Measurements from ENCODE around the gene TNNC2. TPM values are rescaled to one million over a fixed set of nuclear protein-coding genes. Genes with fewer than 3 reads are reported as not detected.
A peak's percentile ranks its signal among the peaks of the same experiment; 100 is the strongest.

The TNNC2 gene
- total RNA-seq, 4 donors from 2014 or later: 2.7 to 3.5 TPM; not detected in 2

GRCh38 chr20:45823949-45824835, 2.9 kb downstream of the TNNC2 start:
- Histone ChIP-seq H3K36me3 (no peaks in the 10 kb centered on the region), H3K9me3 (no peaks in the 10 kb centered on the region), H3K4me3 (peak overlapping the region; percentile 29 to 51 (median 44)), H3K27me3 (no peaks in the 10 kb centered on the region), H3K4me1 (peaks cover 5 to 44% (median 8%) of the 10 kb centered on the region in 4 donors), H3K27ac (peak overlapping the region in 2 of 4 donors; percentile 32 to 74)
- peak; percentile 56 to 84 (median 80) for DNase-seq
- TF ChIP-seq POLR2A (IDR thresholded peaks at IDR 0.05) (no peak), CTCF (IDR thresholded peaks at IDR 0.05) (peak in 4 of 6 experiments; percentile 44 to 72 (median 67))

DNA sequence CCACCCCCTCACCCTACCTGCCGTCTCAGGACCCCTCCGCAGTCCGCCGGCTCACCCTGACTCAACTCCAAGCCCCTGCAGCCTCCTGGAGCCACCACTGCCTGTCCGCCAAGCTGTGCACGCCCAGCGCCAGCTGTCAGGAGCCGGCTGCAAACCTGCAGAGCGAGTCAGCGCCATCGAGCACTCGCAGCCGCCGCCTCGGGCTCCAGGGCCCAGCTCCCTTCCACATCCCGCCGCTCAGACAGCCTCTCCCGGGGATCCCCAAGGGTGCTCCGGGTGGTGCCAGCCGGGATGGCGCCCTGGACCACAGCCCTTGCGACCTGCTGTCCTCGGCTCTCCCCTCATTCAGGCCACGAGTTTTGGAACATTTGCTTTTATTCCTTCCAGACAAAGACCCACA, 4.3 kb downstream of the TNNC2 start:
- no peaks in the 10 kb centered on the region for H3K9me3 ChIP-seq
- peak in 2 of 3 donors; percentile 64 to 78 for DNase-seq
- no peak for TF ChIP-seq CTCF (IDR thresholded peaks at IDR 0.05)
- TF ChIP-seq POLR2A (IDR thresholded peaks at IDR 0.05): no peak
- H3K36me3 ChIP-seq: no peaks in the 10 kb centered on the region
- H3K4me1 ChIP-seq: peaks cover 5 to 44% (median 8%) of the 10 kb centered on the region in 4 donors
- peak overlapping the region in 2 of 4 donors; percentile 10 to 51 for H3K4me3 ChIP-seq
- peak overlapping the region in 3 of 4 donors; percentile 10 to 74 (median 73) for H3K27ac ChIP-seq
- no peaks in the 10 kb centered on the region for H3K27me3 ChIP-seq

- DNase-seq: peak in 1 of 3 donors; percentile 80
- Histone ChIP-seq H3K9me3 (no peaks in the 10 kb centered on the region), H3K36me3 (no peaks in the 10 kb centered on the region), H3K27ac (peak overlapping the region in 2 of 4 donors; percentile 73 to 74), H3K27me3 (no peaks in the 10 kb centered on the region), H3K4me3 (peak overlapping the region in 1 of 4 donors; percentile 51), H3K4me1 (peaks cover 5 to 44% (median 8%) of the 10 kb centered on the region in 4 donors)
- TF ChIP-seq POLR2A (IDR thresholded peaks at IDR 0.05) (no peak), CTCF (IDR thresholded peaks at IDR 0.05) (no peak)
Measured at GRCh38 chr20:45821947-45822346, 5.2 kb downstream of the TNNC2 start.

- no peak for DNase-seq
- H3K27ac ChIP-seq: no peak overlapping the region
- H3K36me3 ChIP-seq: no peaks in the 10 kb centered on the region
- H3K27me3 ChIP-seq: no peaks in the 10 kb centered on the region
- H3K4me1 ChIP-seq: peaks cover 5 to 42% (median 8%) of the 10 kb centered on the region in 4 donors
- TF ChIP-seq POLR2A (IDR thresholded peaks at IDR 0.05): no peak
- no peak for TF ChIP-seq CTCF (IDR thresholded peaks at IDR 0.05)
- H3K9me3 ChIP-seq: no peaks in the 10 kb centered on the region
- H3K4me3 ChIP-seq: no peak overlapping the region
Measured at GRCh38 chr20:45819466-45819865, 7.6 kb downstream of the TNNC2 start.

- no peak overlapping the region for H3K27ac ChIP-seq
- no peak for DNase-seq
- TF ChIP-seq CTCF (IDR thresholded peaks at IDR 0.05) (no peak), POLR2A (IDR thresholded peaks at IDR 0.05) (no peak)
Measured at GRCh38 chr20:45818239-45818638, 8.9 kb downstream of the TNNC2 start.

More at GRCh38 chr20:45818239-45818638, 8.9 kb downstream of the TNNC2 start:
- H3K9me3 ChIP-seq: no peaks in the 10 kb centered on the region
- H3K4me3 ChIP-seq: no peak overlapping the region
- H3K36me3 ChIP-seq: no peaks in the 10 kb centered on the region
- peaks cover 0 to 34% (median 4%) of the 10 kb centered on the region in 4 donors for H3K4me1 ChIP-seq
- no peaks in the 10 kb centered on the region for H3K27me3 ChIP-seq

Measured in Peyer's patch (tissue), 4 donors.